Activated B cell treated with CpG ODN at 0.5 μM for 24 hours (primary cell): ENCODE data around the gene PSMB5. TPM values are rescaled to one million over a fixed set of nuclear protein-coding genes. Genes with fewer than 3 reads are reported as not detected.

Experiments used
- ATAC-seq: fragments of 200-7000 bp; cut with Tn5 transposase; one replicate; pipeline ENCODE4 v1.10.0; 2021; ENCODE audit warnings: low read depth, mild to moderate bottlenecking, moderate library complexity
- CTCF ChIA-PET: fragments of 350-600 bp; sonication (Branson Sonifier 250); formaldehyde crosslinking; loops from one replicate; lab custom pipeline; 2021; ENCODE audit warnings: antibody characterized with exemption; lab: Charles Lee
- POLR2A ChIA-PET: fragments of 350-600 bp; sonication (Branson Sonifier 250); formaldehyde crosslinking; loops from one replicate; lab custom pipeline; 2021; ENCODE audit warnings: antibody characterized with exemption; lab: Charles Lee
- DNase-seq: peaks from one replicate; pipeline ENCODE4 v3.0.0; 2022
- H3K27ac Mint-ChIP-seq: one replicate; pipeline ENCODE4 v1.8.0; 2020; ENCODE audit warnings: mixed read lengths
- H3K27me3 Mint-ChIP-seq: one replicate; pipeline ENCODE4 v1.8.0; 2021; ENCODE audit warnings: mixed read lengths
- H3K36me3 Mint-ChIP-seq: one replicate; pipeline ENCODE4 v1.8.0; 2021; ENCODE audit warnings: low read depth, mixed read lengths
- H3K4me1 Mint-ChIP-seq: one replicate; pipeline ENCODE4 v1.8.0; 2021; ENCODE audit warnings: mixed read lengths
- H3K4me3 Mint-ChIP-seq: one replicate; pipeline ENCODE4 v1.8.0; 2020; ENCODE audit warnings: mild to moderate bottlenecking, mixed read lengths
- H3K9me3 Mint-ChIP-seq: one replicate; pipeline ENCODE4 v1.8.0; 2020; ENCODE audit warnings: mixed read lengths
- CTCF ChIP-seq: fragments of 200-600 bp; IDR thresholded peaks from one replicate; pipeline ENCODE4 v1.8.0; 2022; ENCODE audit warnings: antibody characterized with exemption, mild to moderate bottlenecking
- intact Hi-C: fragments of 100-400 bp; cut with micrococcal nuclease; formaldehyde crosslinking; loops from one replicate; pipeline ENCODE4 v1.15.1; 2024
- total RNA-seq: library from RNA; stranded (reverse); gene quantifications from 2 replicates; pipeline ENCODE4 v1.2.3, GENCODE V29; 2022

Gene PSMB5
- total RNA-seq, 1 donor from 2014 or later: 53.3 TPM

GRCh38 chr14:23056956-23057756 lies 22.5 kb upstream of the PSMB5 start, which contains the start of gene CDH24:
CDH24 (minus strand) TSS chr14:23057520; CDS start chr14:23055733, 1,787 bp downstream.
- peak within 1 kb of the TSS; percentile 88 for H3K4me3 Mint-ChIP-seq
- intact Hi-C loops: loop anchor here (1.0 to 10.0 kb wide), 7 partner anchors 35 to 742 kb away; partner anchors contain the start of gene LRP10
- ChIA-PET POLR2A (interaction anchor here (0.6 to 3.6 kb wide), 16 partner anchors 12 to 487 kb away, joined by 3 to 26 read pairs (median 6); partner anchors contain the start of genes ACIN1, AJUBA, C14orf119 and HAUS4), CTCF (interaction anchor here (0.6 to 10.5 kb wide), 31 partner anchors 9 to 667 kb away, joined by 3 to 284 read pairs (median 5); partner anchors contain the start of genes ABHD4, AJUBA, HAUS4 and OXA1L)
- peaks cover 2% of the 10 kb centered on the region for H3K27me3 Mint-ChIP-seq
- ATAC-seq (peak; percentile 75), DNase-seq (peak; percentile 71)
- H3K36me3 Mint-ChIP-seq: peaks cover 38% of the 10 kb centered on the region
- peaks cover 18% of the 10 kb centered on the region for H3K4me1 Mint-ChIP-seq
- peak within 1 kb of the TSS; percentile 13 for H3K27ac Mint-ChIP-seq
- no peaks in the 10 kb centered on the region for H3K9me3 Mint-ChIP-seq
- TF ChIP-seq CTCF: no peak

DNA sequence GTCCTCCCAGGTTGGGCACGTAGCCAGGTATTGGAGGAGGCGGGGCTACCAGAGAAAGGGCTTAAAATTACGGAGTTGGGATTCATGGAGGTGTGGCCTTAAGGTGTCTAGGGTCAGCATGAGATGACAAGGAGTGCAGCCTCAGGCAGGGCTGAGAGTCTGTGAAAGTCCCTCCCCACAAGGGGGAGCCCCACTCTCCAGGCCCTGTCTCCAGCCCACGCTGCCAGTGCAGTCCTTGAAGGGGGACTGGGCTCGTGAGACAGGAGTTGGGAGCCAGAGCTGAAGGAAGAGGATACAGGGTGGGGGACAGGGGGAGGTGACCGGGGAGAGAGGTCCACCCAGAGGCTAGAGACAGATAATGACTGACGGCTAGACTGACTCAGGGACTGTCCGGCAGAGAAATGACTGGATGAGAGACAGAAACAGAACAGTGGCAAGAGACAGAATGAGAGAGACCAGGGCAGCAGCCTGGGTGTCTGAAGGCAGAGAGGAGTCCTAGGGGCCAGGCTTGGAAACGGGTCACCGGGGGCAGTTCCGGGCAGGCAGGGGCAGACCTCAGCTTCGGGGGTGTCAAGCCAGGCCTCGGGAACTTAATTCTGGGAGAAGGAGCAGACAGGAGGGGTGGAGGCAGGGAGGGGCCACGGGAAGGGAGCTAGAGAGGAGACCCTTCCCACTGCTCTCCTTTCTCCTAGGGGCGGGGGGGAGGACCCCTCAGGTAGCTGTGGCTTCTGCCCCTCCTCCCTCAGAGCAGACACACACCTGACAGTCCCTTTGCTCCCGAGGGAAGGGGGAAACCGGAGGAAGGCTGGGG lies 21.6 kb upstream of the PSMB5 start:
- peak; percentile 64 for DNase-seq
- CTCF ChIA-PET: interaction anchor here (1.1 to 10.5 kb wide), 5 partner anchors 13 to 84 kb away, joined by 4 to 284 read pairs (median 18); partner anchors contain the start of gene AJUBA
- Mint-ChIP-seq H3K27me3 (peaks cover 2% of the 10 kb centered on the region), H3K4me1 (peaks cover 18% of the 10 kb centered on the region), H3K27ac (peak overlapping the region; percentile 13), H3K9me3 (no peaks in the 10 kb centered on the region), H3K4me3 (peak overlapping the region; percentile 79), H3K36me3 (peaks cover 32% of the 10 kb centered on the region)
- intact Hi-C loops: loop anchor here (1.0 to 10.0 kb wide), 6 partner anchors 34 to 742 kb away; partner anchors contain the start of gene LRP10
- no peak for TF ChIP-seq CTCF
- POLR2A ChIA-PET: interaction anchor here (2.0 to 3.3 kb wide), 4 partner anchors 39 to 74 kb away, joined by 8 to 18 read pairs (median 12); partner anchors contain the start of genes ACIN1, AJUBA and C14orf119
- peak; percentile 73 for ATAC-seq

- Mint-ChIP-seq H3K27ac (no peak overlapping the region), H3K4me3 (peak overlapping the region; percentile 79), H3K4me1 (peaks cover 18% of the 10 kb centered on the region), H3K27me3 (peaks cover 2% of the 10 kb centered on the region), H3K36me3 (peaks cover 25% of the 10 kb centered on the region), H3K9me3 (no peaks in the 10 kb centered on the region)
- TF ChIP-seq CTCF: no peak
- intact Hi-C loops: loop anchor here (1.0 to 10.0 kb wide), 6 partner anchors 33 to 741 kb away; partner anchors contain the start of gene LRP10
- CTCF ChIA-PET: interaction anchor here (1.8 to 10.5 kb wide), 4 partner anchors 13 to 83 kb away, joined by 6 to 284 read pairs (median 14); partner anchors contain the start of gene AJUBA
- POLR2A ChIA-PET: interaction anchor here (2.0 to 2.2 kb wide), 2 partner anchors 49 to 74 kb away, joined by 8 to 11 read pairs; partner anchors contain the start of gene AJUBA
- DNase-seq (no peak), ATAC-seq (no peak)
Measured at GRCh38 chr14:23055621-23056144, 21.0 kb upstream of the PSMB5 start.

GRCh38 chr14:23055147-23055550 lies 20.4 kb upstream of the PSMB5 start:
- ATAC-seq (no peak), DNase-seq (no peak)
- no peak overlapping the region for H3K4me3 Mint-ChIP-seq
- no peaks in the 10 kb centered on the region for H3K9me3 Mint-ChIP-seq
- peaks cover 2% of the 10 kb centered on the region for H3K27me3 Mint-ChIP-seq
- no peak for TF ChIP-seq CTCF
- peaks cover 21% of the 10 kb centered on the region for H3K36me3 Mint-ChIP-seq
- H3K27ac Mint-ChIP-seq: no peak overlapping the region
- CTCF ChIA-PET: interaction anchor here (1.8 to 10.5 kb wide), 4 partner anchors 14 to 82 kb away, joined by 6 to 284 read pairs (median 14); partner anchors contain the start of gene AJUBA
- intact Hi-C loops: loop anchor here (5.0 to 10.0 kb wide), 4 partner anchors 33 to 740 kb away; partner anchors contain the start of gene LRP10
- POLR2A ChIA-PET: interaction anchor here (2.0 to 2.2 kb wide), 2 partner anchors 48 to 73 kb away, joined by 8 to 11 read pairs; partner anchors contain the start of gene AJUBA
- H3K4me1 Mint-ChIP-seq: peaks cover 18% of the 10 kb centered on the region
